GM18519 (cell line): Measurements from ENCODE around the gene C9orf57.
"Not testable (repeated sequence)": the region's sequence is repeated elsewhere in the genome, so short reads cannot be mapped to it uniquely, and the experiment has no call there.

Source experiments
- ATAC-seq: cut with Tn5 transposase; IDR thresholded peaks from one replicate; pipeline ENCODE4 v1.9.1; 2021; ENCODE audit warnings: mild to moderate bottlenecking, moderate library complexity; ENCODE audit not compliant: unreplicated experiment, low FRiP score

Gene C9orf57, protein sequence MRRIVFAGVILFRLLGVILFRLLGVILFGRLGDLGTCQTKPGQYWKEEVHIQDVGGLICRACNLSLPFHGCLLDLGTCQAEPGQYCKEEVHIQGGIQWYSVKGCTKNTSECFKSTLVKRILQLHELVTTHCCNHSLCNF

GRCh38 chr9:72060513-72060912 lies at the start of gene C9orf57:
TSS of gene C9orf57 (minus strand) at chr9:72060613. CDS start at chr9:72059331, 1,282 bp downstream.
- ATAC-seq: no peak

- no peak for ATAC-seq
These were observed 42.1 kb upstream of the C9orf57 start for GRCh38 chr9:72102520-72102919.

- not testable (repeated sequence) for ATAC-seq
These were observed 35.1 kb upstream of the C9orf57 start for GRCh38 chr9:72095520-72095919.

DNA sequence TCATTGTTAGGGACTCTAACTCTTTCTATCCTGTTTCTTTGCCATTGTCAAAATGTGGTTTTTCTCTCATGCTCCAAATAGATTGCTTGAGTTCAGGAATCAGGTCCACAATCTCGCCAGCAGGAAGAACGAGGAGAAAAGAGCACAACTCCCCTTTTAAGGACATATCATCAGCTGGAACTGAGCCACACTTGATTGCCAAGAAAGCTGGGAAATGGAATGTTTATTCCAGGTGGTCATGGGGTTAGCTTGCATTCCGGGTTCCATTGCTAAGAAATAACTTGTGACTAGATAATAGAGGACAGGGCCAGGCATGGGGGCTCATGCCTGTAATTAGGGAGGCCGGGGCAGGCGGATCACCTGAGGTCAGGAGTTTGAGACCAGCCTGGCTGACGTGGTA lies 32.4 kb upstream of the C9orf57 start:
- no peak for ATAC-seq

DNA sequence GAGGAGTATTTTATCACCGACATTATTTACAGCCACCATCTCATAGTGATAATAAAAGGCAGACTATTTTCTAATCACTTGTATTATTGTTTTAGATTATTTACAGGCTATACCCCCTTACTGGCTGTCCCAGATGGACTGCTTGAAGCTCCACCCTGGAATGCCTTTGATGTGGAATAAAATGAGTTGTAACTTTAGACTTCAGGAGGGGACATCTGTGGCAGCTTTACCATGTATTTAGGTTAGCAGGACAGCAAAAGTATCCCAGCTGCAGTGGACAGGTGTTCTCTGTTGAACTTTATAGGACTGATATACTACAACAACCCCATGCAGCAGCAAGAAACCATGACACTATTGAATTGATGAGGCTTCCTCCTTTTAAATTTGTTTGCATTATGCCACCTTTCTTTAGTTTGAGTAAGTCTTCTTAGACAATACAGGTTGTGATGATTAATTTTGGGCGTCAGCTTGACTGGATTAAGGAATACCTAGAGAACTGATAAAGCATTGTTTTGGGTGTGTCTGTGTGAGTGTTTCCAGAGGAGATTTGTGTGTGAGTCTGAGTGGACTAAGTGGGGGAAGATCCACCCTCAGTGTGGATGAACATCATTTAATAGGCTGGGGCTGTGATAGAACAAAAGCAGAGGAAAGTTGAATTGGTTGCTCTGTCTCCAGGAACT lies 29.2 kb upstream of the C9orf57 start:
- no peak for ATAC-seq

DNA sequence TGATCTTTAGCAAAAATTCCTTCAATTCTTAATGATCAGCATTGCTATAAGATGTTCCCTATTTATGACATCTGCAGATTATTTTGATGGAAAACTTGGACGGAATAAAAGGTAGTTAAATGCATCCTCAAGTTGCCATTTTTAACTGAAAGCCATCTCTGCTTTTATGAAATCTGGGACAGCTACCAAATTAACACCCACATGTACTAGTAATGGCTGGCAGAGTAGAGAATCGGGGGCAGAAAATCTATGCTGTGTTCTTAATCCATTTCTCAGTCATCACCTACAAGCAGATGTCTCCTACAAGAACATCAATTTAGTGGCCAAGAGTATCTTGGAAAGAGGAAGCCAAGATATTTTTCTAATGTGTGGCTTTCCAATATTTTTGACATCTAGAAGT lies 22.1 kb upstream of the C9orf57 start:
- no peak for ATAC-seq

DNA sequence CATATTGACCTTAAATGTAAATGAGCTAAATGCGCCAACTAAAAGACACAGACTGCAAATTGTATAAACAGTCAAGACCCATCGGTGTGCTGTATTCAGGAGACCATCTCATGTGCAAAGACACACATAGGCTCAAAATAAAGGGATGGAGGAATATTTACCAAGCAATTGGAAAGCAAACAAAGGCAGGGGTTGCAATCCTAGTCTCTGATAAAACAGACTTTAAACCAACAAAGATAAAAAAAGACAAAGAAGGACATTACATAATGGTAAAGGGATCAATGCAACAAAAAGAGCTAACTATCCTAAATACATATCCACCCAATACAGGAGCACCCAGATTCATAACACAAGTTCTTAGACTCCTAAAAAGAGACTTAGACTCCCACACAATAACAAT lies 14.3 kb upstream of the C9orf57 start:
- ATAC-seq: not testable (repeated sequence)

GRCh38 chr9:72065076-72065475 lies 4.7 kb upstream of the C9orf57 start:
- no peak for ATAC-seq

DNA sequence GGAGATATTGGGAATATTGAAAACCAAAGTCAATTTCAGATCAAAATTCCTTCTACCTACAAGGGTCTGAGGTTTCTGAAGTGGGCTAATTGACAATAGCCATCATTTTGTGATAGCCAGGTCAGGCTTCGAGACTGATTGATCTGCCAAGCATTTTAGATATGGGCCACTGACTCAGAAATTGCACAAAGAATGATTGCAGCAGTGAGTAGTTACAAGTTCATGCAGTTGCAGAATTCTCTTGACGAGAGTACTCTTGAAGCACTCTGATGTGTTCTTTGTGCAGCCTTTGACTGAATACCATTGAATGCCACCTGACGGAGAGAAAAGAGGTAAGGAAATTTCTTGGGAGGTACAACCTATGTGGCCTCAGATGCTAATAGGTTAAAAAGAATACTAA lies 8.3 kb downstream of the C9orf57 start:
- no peak for ATAC-seq

- no peak for ATAC-seq
These were observed 11.6 kb downstream of the C9orf57 start for GRCh38 chr9:72048850-72049249.

- ATAC-seq: no peak
These were observed 13.6 kb downstream of the C9orf57 start for GRCh38 chr9:72046630-72047456.

GRCh38 chr9:72044095-72044494 lies 16.3 kb downstream of the C9orf57 start:
- no peak for ATAC-seq

DNA sequence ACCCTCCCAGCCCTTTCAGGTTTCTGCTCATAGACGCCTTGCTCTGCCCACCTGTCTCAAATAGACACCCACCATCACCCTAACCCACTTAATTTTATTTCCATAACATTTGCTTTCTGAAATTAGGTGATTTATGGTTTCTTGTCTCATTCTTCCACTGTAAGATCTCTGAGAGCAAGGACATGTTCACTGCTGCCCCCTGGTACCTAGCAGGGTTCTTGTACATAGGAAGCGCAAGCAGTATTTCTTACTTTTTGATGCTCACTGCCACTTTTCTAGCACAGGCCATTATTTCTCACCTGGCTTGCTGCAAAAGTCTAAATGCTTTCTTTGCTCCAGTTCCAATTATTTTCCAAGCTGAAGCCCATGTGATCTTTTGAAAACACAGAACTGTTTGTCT lies 16.8 kb downstream of the C9orf57 start:
- no peak for ATAC-seq

GRCh38 chr9:72042928-72043327 lies 17.5 kb downstream of the C9orf57 start:
- no peak for ATAC-seq

DNA sequence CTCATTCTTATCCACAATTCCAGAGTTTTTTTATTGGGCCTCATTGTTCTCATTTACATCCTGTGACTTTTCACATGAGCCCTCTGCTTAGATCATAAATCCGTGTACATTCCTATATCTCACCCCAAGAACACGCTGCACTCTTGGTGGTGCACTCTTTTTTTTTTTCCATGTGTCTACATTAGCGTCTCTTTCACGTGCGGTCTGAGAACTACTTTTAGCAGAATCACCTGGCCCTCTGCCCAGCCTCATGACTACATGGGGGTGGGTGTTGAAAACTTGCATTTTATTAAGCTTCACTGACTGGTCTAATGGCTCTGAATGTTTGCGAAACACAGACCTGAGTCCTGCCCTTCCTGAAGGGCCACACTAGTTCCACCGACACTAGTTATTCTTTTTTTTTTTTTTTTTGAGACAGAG lies 18.6 kb downstream of the C9orf57 start:
- ATAC-seq: no peak

GRCh38 chr9:72041369-72041768 lies 19.0 kb downstream of the C9orf57 start:
- ATAC-seq: no peak

GRCh38 chr9:72039532-72039931 lies 20.9 kb downstream of the C9orf57 start:
- no peak for ATAC-seq

DNA sequence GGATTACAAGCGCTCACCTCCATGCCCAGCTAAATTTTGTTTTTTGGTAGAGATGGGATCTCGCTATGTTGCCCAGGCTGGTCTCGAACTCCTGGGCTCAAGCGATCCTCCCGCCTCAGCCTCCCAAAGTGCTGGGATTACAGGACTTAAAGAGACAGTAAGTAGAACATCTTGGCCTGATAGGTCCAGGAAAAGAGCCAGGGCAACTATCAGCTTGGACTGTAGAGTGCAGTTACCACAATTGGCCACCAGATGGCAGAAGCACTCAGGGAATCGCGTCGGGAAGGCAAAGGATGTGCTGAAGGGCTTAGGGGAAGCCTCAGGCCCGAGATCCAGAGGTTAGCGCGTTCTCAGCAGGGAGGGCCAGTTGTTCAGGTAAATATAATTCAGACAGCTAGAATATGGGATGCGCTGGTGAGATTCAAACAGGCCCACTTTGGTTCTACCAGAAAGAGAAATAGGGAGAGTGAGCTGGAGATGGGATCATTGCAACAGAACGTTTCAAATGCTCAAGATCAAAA lies 21.5 kb downstream of the C9orf57 start:
- ATAC-seq: peak; percentile 54

DNA sequence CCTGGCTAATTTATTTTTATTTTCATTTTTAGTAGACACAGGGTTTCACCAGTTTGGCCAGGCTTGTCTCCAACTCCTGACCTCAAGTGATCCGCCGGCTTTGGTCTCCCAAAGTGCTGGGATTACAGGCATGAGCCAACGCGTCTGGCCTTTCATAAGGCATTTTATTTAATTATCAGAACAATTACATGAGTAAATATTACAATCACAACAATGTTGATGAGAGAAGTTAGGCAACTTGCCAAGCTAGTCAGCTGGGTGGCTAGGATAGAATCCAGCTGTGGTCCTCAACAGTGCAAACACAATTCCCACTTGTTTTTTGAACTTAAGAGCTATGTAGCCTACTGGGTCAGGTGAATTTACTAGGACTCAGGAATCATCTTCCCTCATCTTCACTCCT lies 22.0 kb downstream of the C9orf57 start:
- no peak for ATAC-seq

- no peak for ATAC-seq
These were observed 22.8 kb downstream of the C9orf57 start for GRCh38 chr9:72037571-72037970.

DNA sequence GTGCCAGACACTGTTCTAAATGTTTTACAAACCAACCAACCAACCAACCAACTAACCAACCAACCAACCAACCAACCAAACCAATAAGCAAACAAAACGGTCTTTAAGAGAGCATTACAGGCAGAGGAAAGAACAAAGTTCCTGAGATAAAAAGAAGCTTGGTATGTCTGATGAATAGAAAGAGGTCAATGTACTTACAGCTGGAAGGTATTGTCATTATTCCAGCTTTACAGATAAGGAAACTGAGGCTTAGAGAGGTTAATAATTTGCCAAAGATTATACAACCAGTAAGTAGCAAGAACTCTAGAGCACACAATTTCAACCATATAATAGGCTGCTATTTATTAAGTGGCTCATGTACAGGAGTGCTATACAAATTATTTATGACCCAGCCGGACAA lies 29.6 kb downstream of the C9orf57 start:
- ATAC-seq: no peak
